Testis (tissue), 3 donors: ENCODE data around the gene KRT39. TPM values are rescaled to one million over a fixed set of nuclear protein-coding genes. Genes with fewer than 3 reads are reported as not detected.

Experiments
- DNase-seq: peaks from one replicate; pipeline ENCODE4 v3.0.0-alpha.2; 2019
- H3K27ac ChIP-seq, 2 donors: fragments of 200-600 bp; sonication (generic); one replicate each; pipeline ENCODE4 v1.5.1; 2019
- H3K27me3 ChIP-seq: fragments of 200-600 bp; sonication (generic); one replicate; pipeline ENCODE4 v1.5.1; 2019
- H3K36me3 ChIP-seq: fragments of 200-600 bp; sonication (generic); one replicate; pipeline ENCODE4 v1.5.1; 2017; ENCODE audit warnings: low read depth; ENCODE audit errors: missing control alignments
- H3K4me1 ChIP-seq: fragments of 200-600 bp; sonication (generic); one replicate; pipeline ENCODE4 v1.5.1; 2019
- H3K4me3 ChIP-seq, 2 donors: fragments of 200-600 bp; sonication (generic); one replicate each; pipeline ENCODE4 v1.5.1; 2017 to 2019
- H3K9me3 ChIP-seq: fragments of 200-600 bp; sonication (generic); one replicate; pipeline ENCODE4 v1.5.1; 2017
- POLR2A ChIP-seq: fragments of 450-650 bp; IDR thresholded peaks from one replicate; pipeline ENCODE4 v1.6.1; 2017; ENCODE audit warnings: antibody characterized with exemption, mild to moderate bottlenecking, moderate library complexity
- WGBS, 2 donors: methylation state at CpG; one replicate each; pipeline ENCODE4 v1.1.5; 2018; 5-methylcytosine and 5-hydroxymethylcytosine counted together
- intact Hi-C: fragments of 100-400 bp; cut with DNase I; formaldehyde crosslinking; loops from one replicate; pipeline ENCODE4 v1.15.1; 2023; ENCODE audit warnings: low total_unique reads
- polyA plus RNA-seq: library from polyadenylated mRNA; stranded (reverse); fragments of 350-450 nt; fragmentation: Illumina TruSeq; extraction: RNeasy Lipid Tissue Mini Kit (QIAGEN cat#74804); gene quantifications from one replicate; pipeline ENCODE4 v1.2.3, GENCODE V29; 2014; ENCODE audit warnings: low read depth, low replicate concordance; ENCODE audit not compliant: insufficient read depth
- small RNA-seq, 2 donors: library from RNA; depleted of rRNA; stranded (forward); fragments of <200 nt; gene quantifications; one replicate each; pipeline ENCODE3, GENCODE V24; 2016
- total RNA-seq, 2 donors: library from RNA; depleted of rRNA; stranded (reverse); fragments of >200 nt; gene quantifications; one replicate each; pipeline ENCODE4 v1.2.3, GENCODE V29; 2016
- TF ChIP-seq, protein P1 (sequence below), 3 experiments: fragments of 450-650 bp in 2 of 3; fragments of 200-600 bp in 1 of 3; sonication (generic) in 1 of 3; IDR thresholded peaks; one replicate each; pipeline ENCODE4 v1.5.1; 2016 to 2019; ENCODE audit warnings: antibody characterized with exemption in 3 of 3, mild to moderate bottlenecking in 2 of 3, moderate library complexity in 1 of 3

The KRT39 gene
- total and polyA plus RNA-seq, 3 donors from 2014 or later: not detected

DNA sequence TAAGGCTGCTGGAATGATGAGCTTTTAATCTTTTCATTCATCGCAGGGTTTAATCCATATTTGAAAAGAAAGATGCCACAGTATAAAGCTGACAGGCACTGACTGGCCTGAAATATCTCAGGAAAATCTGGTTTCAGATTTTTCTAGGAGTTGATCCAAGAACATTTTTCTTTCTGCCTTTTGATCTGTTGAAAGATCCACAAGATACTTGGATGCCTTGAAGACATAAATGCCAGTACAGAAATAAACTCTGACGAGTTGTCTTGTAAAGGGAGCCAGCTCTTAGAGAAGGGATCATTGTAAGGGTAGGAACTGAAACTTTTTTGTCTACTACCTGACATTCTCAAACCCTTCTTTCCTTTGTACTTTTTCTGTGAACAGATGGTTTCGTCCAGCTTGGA lies 56.3 kb downstream of the KRT39 start:
- H3K27me3 ChIP-seq: no peaks in the 10 kb centered on the region
- H3K27ac ChIP-seq: peak overlapping the region in 1 of 2 donors; percentile 3
- no peak for TF ChIP-seq POLR2A
- TF ChIP-seq, protein P1, sequence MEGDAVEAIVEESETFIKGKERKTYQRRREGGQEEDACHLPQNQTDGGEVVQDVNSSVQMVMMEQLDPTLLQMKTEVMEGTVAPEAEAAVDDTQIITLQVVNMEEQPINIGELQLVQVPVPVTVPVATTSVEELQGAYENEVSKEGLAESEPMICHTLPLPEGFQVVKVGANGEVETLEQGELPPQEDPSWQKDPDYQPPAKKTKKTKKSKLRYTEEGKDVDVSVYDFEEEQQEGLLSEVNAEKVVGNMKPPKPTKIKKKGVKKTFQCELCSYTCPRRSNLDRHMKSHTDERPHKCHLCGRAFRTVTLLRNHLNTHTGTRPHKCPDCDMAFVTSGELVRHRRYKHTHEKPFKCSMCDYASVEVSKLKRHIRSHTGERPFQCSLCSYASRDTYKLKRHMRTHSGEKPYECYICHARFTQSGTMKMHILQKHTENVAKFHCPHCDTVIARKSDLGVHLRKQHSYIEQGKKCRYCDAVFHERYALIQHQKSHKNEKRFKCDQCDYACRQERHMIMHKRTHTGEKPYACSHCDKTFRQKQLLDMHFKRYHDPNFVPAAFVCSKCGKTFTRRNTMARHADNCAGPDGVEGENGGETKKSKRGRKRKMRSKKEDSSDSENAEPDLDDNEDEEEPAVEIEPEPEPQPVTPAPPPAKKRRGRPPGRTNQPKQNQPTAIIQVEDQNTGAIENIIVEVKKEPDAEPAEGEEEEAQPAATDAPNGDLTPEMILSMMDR (IDR thresholded peaks at IDR 0.05): no peak
- H3K36me3 ChIP-seq: no peaks in the 10 kb centered on the region
- DNase-seq: no peak
- intact Hi-C loops: no loop called here
- 51 to 62% methylated on average over 3 of the region's 3 CpGs for WGBS, 2 donors
- no peak overlapping the region for H3K4me3 ChIP-seq
- peaks cover 6% of the 10 kb centered on the region for H3K4me1 ChIP-seq
- no peaks in the 10 kb centered on the region for H3K9me3 ChIP-seq

- intact Hi-C loops: loop anchor here (10.0 kb wide), 1 partner anchor 415 kb away; no protein-coding TSS in a partner anchor
- Histone ChIP-seq H3K27me3 (no peaks in the 10 kb centered on the region), H3K36me3 (no peaks in the 10 kb centered on the region), H3K4me3 (no peak overlapping the region), H3K4me1 (peaks cover 6% of the 10 kb centered on the region), H3K27ac (no peak overlapping the region), H3K9me3 (no peaks in the 10 kb centered on the region)
- WGBS, 2 donors: 45 to 56% methylated on average over 4 of the region's 4 CpGs
- no peak for TF ChIP-seq POLR2A
- TF ChIP-seq, protein P1 (IDR thresholded peaks at IDR 0.05): no peak
- DNase-seq: no peak
These were observed 57.0 kb downstream of the KRT39 start for GRCh38 chr17:40909755-40910154.

DNA sequence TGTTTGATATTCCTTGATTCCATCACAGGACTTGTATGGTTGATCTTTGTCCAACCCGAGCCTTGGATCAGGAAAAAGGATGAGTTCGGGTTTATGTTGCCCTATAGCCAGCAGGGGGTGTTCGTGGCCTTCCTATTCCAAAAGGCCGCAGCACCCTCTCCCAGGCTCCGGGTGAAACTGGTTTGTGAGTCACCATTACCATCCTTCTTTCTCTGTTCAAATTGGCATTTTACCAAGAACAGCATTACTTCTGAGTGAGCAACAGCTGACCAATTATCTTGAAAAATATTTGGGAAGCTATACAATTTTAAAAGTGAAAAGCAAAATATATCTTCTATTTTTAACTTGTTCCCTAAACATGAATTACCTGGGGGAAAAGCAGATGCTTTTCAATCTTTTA lies 57.4 kb downstream of the KRT39 start:
- TF ChIP-seq, protein P1 (IDR thresholded peaks at IDR 0.05): peak; percentile 51 to 81 (median 74)
- no peak for TF ChIP-seq POLR2A
- no peaks in the 10 kb centered on the region for H3K36me3 ChIP-seq
- no peak overlapping the region for H3K4me3 ChIP-seq
- H3K27me3 ChIP-seq: no peaks in the 10 kb centered on the region
- no peaks in the 10 kb centered on the region for H3K9me3 ChIP-seq
- intact Hi-C loops: loop anchor here (10.0 kb wide), 1 partner anchor 415 kb away; no protein-coding TSS in a partner anchor
- no peak overlapping the region for H3K27ac ChIP-seq
- DNase-seq: peak; percentile 86
- 17 to 25% methylated on average over 5 of the region's 5 CpGs for WGBS, 2 donors
- H3K4me1 ChIP-seq: peaks cover 6% of the 10 kb centered on the region

Small RNA genes within 50 kb of the gene (small RNA-seq; reads per million reads assigned to genes)
- 0 reads per million in 2 donors for gene KRTAP3-4P

Other genes starting within 250 kb of the KRT39 start
Only the 30 nearest of the 33 such genes appear.
- gene KRT26, start 194.7 kb downstream of the KRT39 start, total RNA-seq: under 1 TPM; 0.62 to 0.79 TPM
- gene KRT26, start 194.7 kb downstream of the KRT39 start, polyA plus RNA-seq: 0.30 TPM
- 1 to 10 TPM in 1 of 2 donors, under 1 TPM in 1; 0.87 to 1.4 TPM for gene KRT27, start 184.4 kb downstream of the KRT39 start, total RNA-seq
- 0.58 TPM for gene KRT27, start 184.4 kb downstream of the KRT39 start, polyA plus RNA-seq
- under 1 TPM; 0.43 to 0.87 TPM for gene KRT28, start 167.0 kb downstream of the KRT39 start, total RNA-seq
- gene KRT28, start 167.0 kb downstream of the KRT39 start, polyA plus RNA-seq: 0.37 TPM
- gene KRT10, start 144.3 kb downstream of the KRT39 start, total RNA-seq: 10 to 100 TPM; 22.1 to 25.8 TPM
- 69.4 TPM for gene KRT10, start 144.3 kb downstream of the KRT39 start, polyA plus RNA-seq
- under 1 TPM; 0.63 to 0.68 TPM for gene KRT12, start 99.7 kb downstream of the KRT39 start, total RNA-seq
- 0.26 TPM for gene KRT12, start 99.7 kb downstream of the KRT39 start, polyA plus RNA-seq
- gene KRT20, start 81.7 kb downstream of the KRT39 start, total RNA-seq: not detected
- not detected for gene KRT20, start 81.7 kb downstream of the KRT39 start, polyA plus RNA-seq
- 10 to 100 TPM; 14.0 to 17.3 TPM for gene KRT23, start 29.3 kb downstream of the KRT39 start, total RNA-seq
- 52.2 TPM for gene KRT23, start 29.3 kb downstream of the KRT39 start, polyA plus RNA-seq
- gene KRT40, start 17.4 kb upstream of the KRT39 start, total RNA-seq: under 1 TPM in 1 of 2 donors, not detected in 1; 0.16 TPM
- 0.45 TPM for gene KRT40, start 17.4 kb upstream of the KRT39 start, polyA plus RNA-seq
- not detected for gene KRTAP3-3, start 27.2 kb upstream of the KRT39 start, total RNA-seq
- not detected for gene KRTAP3-3, start 27.2 kb upstream of the KRT39 start, polyA plus RNA-seq
- not detected for gene KRTAP3-2, start 33.0 kb upstream of the KRT39 start, total RNA-seq
- gene KRTAP3-2, start 33.0 kb upstream of the KRT39 start, polyA plus RNA-seq: not detected
- gene KRTAP3-1, start 42.2 kb upstream of the KRT39 start, total RNA-seq: not detected
- gene KRTAP3-1, start 42.2 kb upstream of the KRT39 start, polyA plus RNA-seq: not detected
- not detected for gene KRTAP1-5, start 60.3 kb upstream of the KRT39 start, total RNA-seq
- not detected for gene KRTAP1-5, start 60.3 kb upstream of the KRT39 start, polyA plus RNA-seq
- gene KRTAP1-4, start 63.2 kb upstream of the KRT39 start, total RNA-seq: not detected
- gene KRTAP1-4, start 63.2 kb upstream of the KRT39 start, polyA plus RNA-seq: not detected
- gene KRTAP1-3, start 67.9 kb upstream of the KRT39 start, total RNA-seq: not detected
- not detected for gene KRTAP1-3, start 67.9 kb upstream of the KRT39 start, polyA plus RNA-seq
- gene KRTAP1-1, start 74.5 kb upstream of the KRT39 start, total RNA-seq: not detected
- gene KRTAP1-1, start 74.5 kb upstream of the KRT39 start, polyA plus RNA-seq: not detected
- not detected for gene KRTAP2-1, start 80.4 kb upstream of the KRT39 start, total RNA-seq
- gene KRTAP2-1, start 80.4 kb upstream of the KRT39 start, polyA plus RNA-seq: not detected
- gene KRTAP2-2, start 88.3 kb upstream of the KRT39 start, total RNA-seq: not detected
- gene KRTAP2-2, start 88.3 kb upstream of the KRT39 start, polyA plus RNA-seq: not detected
- gene KRTAP2-3, start 93.2 kb upstream of the KRT39 start, total RNA-seq: not detected
- gene KRTAP2-3, start 93.2 kb upstream of the KRT39 start, polyA plus RNA-seq: not detected
- gene KRTAP2-4, start 98.9 kb upstream of the KRT39 start, total RNA-seq: not detected
- not detected for gene KRTAP2-4, start 98.9 kb upstream of the KRT39 start, polyA plus RNA-seq
- not detected for gene KRTAP4-7, start 117.2 kb upstream of the KRT39 start, total RNA-seq
- not detected for gene KRTAP4-7, start 117.2 kb upstream of the KRT39 start, polyA plus RNA-seq
- gene KRTAP4-8, start 131.2 kb upstream of the KRT39 start, total RNA-seq: not detected
- not detected for gene KRTAP4-8, start 131.2 kb upstream of the KRT39 start, polyA plus RNA-seq
- gene KRTAP4-16, start 135.3 kb upstream of the KRT39 start, total RNA-seq: not detected
- not detected for gene KRTAP4-16, start 135.3 kb upstream of the KRT39 start, polyA plus RNA-seq
- gene KRTAP4-9, start 138.4 kb upstream of the KRT39 start, total RNA-seq: not detected
- not detected for gene KRTAP4-9, start 138.4 kb upstream of the KRT39 start, polyA plus RNA-seq
- not detected for gene KRTAP4-11, start 151.4 kb upstream of the KRT39 start, total RNA-seq
- gene KRTAP4-11, start 151.4 kb upstream of the KRT39 start, polyA plus RNA-seq: not detected
- not detected for gene KRTAP4-12, start 157.2 kb upstream of the KRT39 start, total RNA-seq
- gene KRTAP4-12, start 157.2 kb upstream of the KRT39 start, polyA plus RNA-seq: not detected
- not detected for gene KRTAP4-6, start 173.6 kb upstream of the KRT39 start, total RNA-seq
- gene KRTAP4-6, start 173.6 kb upstream of the KRT39 start, polyA plus RNA-seq: not detected
- gene KRTAP4-5, start 182.9 kb upstream of the KRT39 start, total RNA-seq: not detected
- not detected for gene KRTAP4-5, start 182.9 kb upstream of the KRT39 start, polyA plus RNA-seq
- not detected for gene KRTAP4-4, start 193.8 kb upstream of the KRT39 start, total RNA-seq
- not detected for gene KRTAP4-4, start 193.8 kb upstream of the KRT39 start, polyA plus RNA-seq
- not detected for gene KRTAP4-3, start 201.3 kb upstream of the KRT39 start, total RNA-seq
- gene KRTAP4-3, start 201.3 kb upstream of the KRT39 start, polyA plus RNA-seq: not detected
- not detected for gene KRTAP4-2, start 211.3 kb upstream of the KRT39 start, total RNA-seq
- gene KRTAP4-2, start 211.3 kb upstream of the KRT39 start, polyA plus RNA-seq: not detected